NT2/D1 (cell line): ENCODE results near the gene DRAM2.

Experiments
- SUZ12 ChIP-seq: IDR thresholded peaks from 2 replicates; pipeline ENCODE4 v1.6.1; 2011; ENCODE audit not compliant: insufficient read length, insufficient read depth; ENCODE audit errors: extremely low read depth
- YY1 ChIP-seq: IDR thresholded peaks from 2 replicates; pipeline ENCODE4 v1.6.1; 2011; ENCODE audit not compliant: insufficient read length, insufficient read depth
- ZNF274 ChIP-seq: IDR thresholded peaks from 2 replicates; pipeline ENCODE4 v1.6.1; 2011; ENCODE audit warnings: mild to moderate bottlenecking, low read depth, low read length

GRCh38 chr1:111176678-111177077, 36.8 kb upstream of the DRAM2 start:
- TF ChIP-seq YY1 (no peak), ZNF274 (no peak), SUZ12 (no peak)
